Activated CD8-positive, alpha-beta memory T cell treated with anti-CD3 and anti-CD28 coated beads for 1 hour (primary cell): ENCODE results near the gene PIGU.
"Not testable (repeated sequence)": the region's sequence is repeated elsewhere in the genome, so short reads cannot be mapped to it uniquely, and the experiment has no call there.

Source experiments
- DNase-seq, 2 donors: peaks; one replicate each; pipeline ENCODE4 v3.0.0-alpha.2; 2020; ENCODE audit warnings: low read depth in 1 of 2; ENCODE audit errors: extremely low read depth in 1 of 2

PIGU gene, protein sequence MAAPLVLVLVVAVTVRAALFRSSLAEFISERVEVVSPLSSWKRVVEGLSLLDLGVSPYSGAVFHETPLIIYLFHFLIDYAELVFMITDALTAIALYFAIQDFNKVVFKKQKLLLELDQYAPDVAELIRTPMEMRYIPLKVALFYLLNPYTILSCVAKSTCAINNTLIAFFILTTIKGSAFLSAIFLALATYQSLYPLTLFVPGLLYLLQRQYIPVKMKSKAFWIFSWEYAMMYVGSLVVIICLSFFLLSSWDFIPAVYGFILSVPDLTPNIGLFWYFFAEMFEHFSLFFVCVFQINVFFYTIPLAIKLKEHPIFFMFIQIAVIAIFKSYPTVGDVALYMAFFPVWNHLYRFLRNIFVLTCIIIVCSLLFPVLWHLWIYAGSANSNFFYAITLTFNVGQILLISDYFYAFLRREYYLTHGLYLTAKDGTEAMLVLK

GRCh38 chr20:34676642-34677373 lies at the start of gene PIGU:
Gene PIGU (minus strand): TSS chr20:34677092. CDS start chr20:34677085, 7 bp downstream.
- peak; percentile 88 to 94 for DNase-seq

DNA sequence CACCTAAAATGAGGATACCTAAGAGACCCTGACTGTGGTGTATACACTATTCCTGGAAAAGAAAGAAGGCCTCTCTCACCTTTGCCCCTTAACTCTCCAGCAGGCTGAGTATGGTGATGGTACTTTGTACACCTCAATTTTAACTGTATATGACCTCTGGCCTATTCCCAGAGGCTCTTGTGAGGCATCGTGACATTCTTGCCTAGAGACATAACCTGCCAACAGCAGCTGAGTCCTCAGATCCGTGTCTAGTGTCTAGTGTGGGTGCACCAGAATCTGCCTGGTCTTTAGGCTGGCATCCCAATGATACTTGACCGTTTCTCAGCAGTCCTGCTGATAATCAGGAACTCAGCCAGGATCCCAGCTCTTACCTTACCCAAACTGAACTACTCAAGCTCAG lies 47.3 kb upstream of the PIGU start:
- no peak for DNase-seq

DNA sequence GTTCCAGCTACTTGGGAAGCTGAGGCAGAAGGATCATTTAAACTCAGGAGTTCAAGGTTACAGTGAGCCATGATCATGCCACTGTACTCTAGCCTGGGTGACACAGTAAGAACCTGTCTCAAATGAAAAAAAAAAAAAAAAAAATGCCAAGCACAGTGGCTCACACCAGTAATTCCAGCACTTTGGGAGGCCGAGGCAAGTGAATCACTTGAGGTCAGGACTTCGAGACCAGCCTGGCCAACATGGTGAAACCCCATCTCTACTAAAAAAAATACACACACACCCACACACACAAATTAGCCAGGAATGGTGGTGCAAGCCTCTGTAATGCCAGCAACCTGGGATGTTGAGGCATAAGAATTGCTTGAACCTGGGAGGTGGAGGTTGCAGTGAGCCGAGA lies 45.7 kb upstream of the PIGU start:
- DNase-seq = not testable (repeated sequence)

DNA sequence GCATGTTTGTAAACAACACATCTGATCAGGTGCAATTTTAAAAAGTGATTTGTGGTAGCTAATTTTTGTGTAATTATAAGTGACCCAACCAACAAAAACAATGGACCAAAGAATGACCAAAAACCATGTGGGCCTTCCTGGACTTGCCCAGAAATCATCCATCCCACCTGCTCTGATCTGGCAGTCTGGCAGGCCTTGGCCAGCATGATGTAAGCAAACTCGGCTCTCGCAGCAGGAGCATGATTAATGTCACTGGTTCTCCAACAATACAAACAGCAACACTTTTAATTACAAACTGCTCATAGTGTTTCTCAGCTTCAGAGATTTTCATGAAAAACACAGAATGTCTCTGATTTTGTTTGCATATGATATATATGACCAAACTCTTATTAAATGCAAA lies 43.4 kb upstream of the PIGU start:
- DNase-seq = no peak

DNA sequence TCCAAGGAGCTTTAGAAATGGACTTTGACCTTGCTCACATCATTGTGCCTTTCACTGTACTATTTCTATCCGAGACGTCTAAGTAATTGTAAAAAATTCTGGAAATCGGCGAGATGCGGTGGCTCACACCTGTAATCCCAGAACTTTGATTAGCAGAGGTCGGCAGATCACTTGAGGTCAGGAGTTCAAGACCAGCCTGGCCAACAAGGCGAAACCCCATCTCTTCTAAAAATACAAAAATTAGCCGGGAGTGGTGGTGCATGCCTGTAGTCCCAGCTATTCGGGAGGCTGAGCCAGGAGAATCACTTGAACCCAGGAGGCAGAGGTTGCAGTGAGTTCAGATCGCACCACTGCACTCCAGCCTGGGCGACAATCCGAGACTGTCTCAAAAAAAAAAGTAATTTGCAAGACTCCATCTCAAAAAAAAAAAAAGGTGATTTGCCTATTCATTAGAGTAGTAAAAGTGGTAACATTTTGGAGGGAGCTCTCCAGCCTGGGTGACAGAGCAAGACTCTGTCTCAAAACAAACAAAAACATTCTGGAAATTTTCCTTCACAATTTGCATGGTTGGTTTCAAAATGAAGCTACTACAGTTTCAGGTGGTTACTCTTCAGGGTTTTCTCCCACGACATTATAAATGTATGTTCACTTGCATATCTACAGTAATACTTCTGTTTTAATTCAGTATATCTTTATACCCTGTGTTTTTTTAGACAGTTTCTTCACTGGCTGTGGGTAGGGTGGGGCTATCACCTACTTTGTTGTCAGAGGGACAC lies 42.5 kb upstream of the PIGU start:
- DNase-seq = not testable (repeated sequence)

DNA sequence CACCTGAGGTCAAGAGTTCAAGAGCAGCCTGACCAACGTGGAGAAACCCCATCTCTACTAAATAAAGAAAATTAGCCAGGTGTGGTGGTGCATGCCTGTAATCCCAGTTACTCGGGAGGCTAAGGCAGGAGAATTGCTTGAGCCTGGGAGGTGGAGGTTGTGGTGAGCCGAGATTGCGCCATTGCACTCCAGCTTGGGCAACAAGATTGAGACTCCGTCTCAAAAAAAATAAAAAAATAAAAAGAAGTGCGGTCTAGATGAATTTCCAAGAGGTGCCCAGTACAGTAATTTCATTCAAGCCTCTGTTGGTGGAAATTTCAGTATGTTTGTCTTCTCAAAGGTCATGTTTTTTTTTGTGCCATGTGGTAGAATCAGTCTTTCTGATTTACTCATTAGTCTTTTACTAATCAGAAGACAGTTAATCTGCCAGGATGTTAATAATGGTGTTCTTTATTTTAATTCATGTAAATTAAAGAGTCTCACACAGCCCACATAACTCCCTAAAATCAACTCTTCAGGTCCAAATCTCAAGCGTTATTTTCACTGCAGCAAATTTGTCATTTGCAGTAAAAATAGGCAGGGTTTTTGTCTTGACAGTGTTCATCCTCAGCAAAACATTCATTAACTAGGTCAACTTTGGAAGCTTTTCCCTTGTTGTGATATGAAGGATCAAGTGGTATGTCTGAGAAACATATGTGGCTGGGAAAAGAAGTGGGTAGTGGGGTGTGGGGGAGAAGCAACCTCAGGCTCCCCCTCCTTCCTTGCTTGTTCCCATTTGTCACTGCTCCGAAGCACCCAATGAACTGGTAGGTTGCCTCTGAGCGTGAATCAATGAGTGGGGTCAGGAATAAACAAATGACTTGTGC lies 40.6 kb upstream of the PIGU start:
- DNase-seq = no peak

- DNase-seq = no peak
Observed at GRCh38 chr20:34716921-34717229, 40.0 kb upstream of the PIGU start.

DNA sequence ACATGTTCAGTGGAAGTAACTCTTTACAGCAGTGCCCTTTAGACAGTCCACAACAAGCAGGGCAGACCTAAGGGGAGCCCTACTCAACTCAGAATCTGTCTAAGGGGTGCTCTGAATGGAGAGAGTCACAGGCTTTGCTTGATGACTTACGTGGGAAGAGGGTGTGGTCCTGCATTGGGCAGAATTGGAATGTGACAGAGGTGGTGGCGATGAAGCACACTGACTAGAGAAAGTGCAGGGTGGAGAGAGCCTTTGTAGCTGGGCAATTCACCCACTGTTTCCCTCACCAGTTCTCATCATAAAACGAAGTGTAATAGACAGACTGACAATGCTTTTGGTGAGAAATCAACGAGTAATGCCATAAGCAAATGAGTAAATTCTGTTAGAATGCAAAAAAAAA lies 38.5 kb upstream of the PIGU start:
- DNase-seq = no peak

DNA sequence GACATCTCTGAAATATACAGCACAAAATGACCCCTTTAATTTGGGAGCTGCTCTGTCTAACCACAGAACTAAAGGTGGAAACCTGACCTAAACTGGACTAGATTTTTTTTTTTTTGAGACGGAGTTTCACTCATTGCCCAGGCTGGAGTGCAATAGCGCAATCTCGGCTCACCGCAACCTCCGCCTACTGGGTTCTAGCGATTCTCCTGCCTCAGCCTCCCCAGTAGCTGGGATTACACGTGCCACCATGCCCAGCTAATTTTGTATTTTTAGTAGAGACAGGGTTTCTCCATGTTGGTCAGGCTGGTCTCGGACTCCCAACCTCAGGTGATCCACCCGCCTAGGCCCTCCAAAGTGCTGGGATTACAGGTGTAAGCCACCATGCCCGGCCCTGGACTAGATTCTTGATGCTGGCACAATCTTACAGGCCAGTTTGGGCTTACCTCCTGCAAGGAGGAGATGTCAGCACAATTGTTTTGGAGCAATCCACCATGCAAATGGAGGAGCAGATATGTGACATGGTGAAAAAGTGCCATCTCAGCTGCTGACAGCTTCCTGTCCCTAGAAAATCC lies 37.1 kb upstream of the PIGU start:
- not testable (repeated sequence) for DNase-seq

GRCh38 chr20:34713194-34713943 lies 36.5 kb upstream of the PIGU start:
- DNase-seq = no peak

DNA sequence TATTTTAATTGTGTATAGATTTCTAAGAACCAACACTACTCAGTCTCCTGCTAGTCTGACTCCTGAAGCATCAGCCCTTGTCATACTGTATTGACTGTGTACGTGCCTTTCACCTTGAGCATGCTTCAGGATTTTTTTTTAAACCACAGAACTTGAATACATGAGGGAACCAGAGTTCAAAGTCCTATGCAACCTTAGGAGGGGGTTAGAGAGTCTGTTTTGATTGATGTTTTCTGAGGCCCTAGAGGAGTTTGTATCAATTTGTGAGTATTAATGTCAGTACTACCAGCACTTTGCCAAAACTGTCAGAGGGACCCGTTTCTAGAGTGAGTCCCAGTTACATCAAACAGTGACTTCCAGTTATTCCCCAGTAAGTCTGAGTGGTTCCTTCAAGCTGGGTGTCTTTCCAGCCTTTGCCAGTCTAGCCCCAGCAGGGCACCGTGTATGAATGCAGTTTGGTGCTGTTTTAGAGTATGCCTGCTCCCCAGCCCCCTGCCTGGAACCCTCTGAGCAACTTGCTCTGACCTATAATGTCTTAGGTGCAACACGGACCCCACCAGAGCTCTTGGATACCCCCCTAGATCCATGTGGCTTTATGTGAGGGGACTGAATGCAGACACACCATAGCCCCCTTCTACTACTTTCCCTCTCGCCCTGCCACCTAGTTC lies 35.8 kb upstream of the PIGU start:
- no peak for DNase-seq

- no peak for DNase-seq
Observed at GRCh38 chr20:34711813-34712430, 35.0 kb upstream of the PIGU start.

DNA sequence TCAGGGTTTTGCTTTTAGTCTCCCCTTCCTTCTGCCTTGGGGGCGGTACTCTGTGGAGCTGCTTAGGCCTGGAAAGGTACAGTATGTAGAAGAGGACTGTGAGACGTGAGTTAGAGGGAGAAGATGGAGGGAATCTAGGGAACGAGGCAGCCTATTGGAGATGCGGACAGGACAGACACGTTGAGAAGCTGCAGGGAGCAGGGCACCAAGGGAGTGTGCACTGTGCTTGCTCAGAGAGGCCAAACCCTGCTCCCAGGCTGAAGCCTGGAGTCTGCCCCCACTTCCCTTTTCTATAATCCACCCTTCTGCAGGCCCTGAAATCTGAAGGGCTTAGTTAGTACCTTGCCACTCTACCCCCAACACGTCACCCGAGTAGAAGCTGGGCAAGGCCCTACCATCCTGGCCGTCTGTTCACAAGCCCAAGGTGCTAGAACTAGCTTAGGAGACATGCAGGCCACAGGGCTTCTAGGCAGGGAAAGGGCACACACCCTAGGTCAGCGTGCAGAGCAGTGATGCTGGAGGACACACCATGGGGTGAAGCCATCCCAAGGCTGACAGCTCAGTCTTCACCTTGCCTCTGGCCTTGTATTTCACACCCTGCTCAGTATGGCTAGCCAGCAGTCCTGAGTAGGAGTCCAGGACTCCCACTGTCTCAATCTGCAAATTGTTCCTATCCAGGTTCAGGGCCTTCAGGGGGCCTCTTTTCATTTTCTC lies 34.1 kb upstream of the PIGU start:
- no peak for DNase-seq

DNA sequence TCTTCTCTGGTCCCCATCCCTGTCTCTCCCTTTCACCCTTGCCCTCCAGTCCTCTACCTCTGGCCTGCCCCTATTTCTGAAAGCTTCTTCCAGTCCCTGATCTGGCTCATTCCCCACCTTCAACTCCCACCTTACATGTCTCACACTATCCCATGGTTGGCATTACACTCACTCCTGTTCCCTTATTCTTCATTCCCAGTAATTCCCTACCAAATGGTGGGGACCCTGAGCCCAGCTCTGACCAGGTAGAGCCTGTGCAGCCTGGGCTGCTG lies 33.6 kb upstream of the PIGU start:
- no peak for DNase-seq

DNA sequence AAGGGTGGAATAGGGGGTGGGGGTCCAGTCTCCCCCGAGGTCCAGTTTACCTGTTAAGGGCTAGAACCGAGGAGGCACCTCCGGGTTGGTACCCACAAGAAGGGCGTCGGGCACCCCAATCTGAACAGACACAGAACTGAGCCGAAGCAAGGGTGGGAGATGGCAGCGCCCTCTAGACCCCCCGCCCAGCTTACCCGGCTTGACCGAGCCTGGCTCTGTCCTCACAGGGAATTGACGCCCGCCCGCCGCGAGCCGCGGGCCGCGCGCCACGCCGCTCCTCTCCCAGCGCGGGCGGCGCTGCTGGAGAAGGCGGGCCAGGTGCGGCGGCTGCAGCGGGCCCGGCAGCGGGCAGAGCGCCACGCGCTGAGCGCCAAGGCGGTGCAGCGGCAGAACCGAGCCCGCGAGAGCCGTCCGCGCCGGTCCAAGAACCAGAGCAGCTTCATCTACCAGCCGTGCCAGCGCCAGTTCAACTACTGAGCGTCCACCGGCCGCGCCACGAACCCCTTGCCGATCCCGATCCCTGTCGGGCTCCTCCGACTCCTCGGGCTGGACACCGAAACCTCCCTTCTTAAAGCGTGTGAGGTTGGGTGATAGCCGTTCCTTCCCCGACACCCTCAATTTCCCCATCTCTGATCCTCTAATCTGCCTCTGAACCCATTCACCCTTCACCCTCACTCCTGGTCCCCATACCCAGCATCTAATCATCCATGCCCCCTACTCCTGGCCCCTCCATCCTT lies 33.1 kb upstream of the PIGU start:
- DNase-seq = peak in 1 of 2 donors; percentile 53

GRCh38 chr20:34709044-34709830 lies 32.3 kb upstream of the PIGU start:
- peak; percentile 52 to 68 for DNase-seq

DNA sequence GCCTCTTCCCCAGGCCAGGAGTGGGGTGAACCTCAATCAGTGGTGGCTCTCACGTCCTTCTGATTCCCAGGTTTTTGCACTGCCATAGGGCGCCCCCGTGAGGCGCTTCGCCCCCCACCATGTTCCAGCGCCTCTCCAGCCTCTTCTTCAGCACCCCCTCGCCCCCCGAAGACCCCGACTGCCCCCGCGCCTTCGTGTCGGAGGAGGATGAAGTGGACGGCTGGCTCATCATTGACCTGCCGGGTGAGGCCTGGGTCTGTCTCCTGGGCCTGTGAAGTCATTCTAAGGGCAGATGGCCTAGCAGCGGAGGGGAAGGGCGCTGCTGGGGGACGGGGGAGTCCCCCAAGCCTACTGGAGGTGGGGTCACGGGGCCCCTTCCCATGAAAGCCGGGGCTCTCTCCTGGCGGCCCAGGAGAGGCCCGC lies 31.7 kb upstream of the PIGU start:
- DNase-seq = peak in 1 of 2 donors; percentile 39
